H1 (cell line): Measurements from ENCODE around the gene SEPTIN1. TPM values are rescaled to one million over a fixed set of nuclear protein-coding genes. Genes with fewer than 3 reads are reported as not detected.

Experiments used
- EGR1 ChIP-seq: IDR thresholded peaks from 2 replicates; pipeline ENCODE4 v1.6.1; 2011; ENCODE audit warnings: low read depth, low read length, borderline replicate concordance
- EP300 ChIP-seq, 2 experiments: IDR thresholded peaks; 1 replicate in 1 of 2; 2 replicates in 1 of 2; pipeline ENCODE4 v1.6.1; 2011 to 2012; ENCODE audit warnings: low read depth in 2 of 2, low read length in 2 of 2, mild to moderate bottlenecking in 2 of 2, borderline replicate concordance in 1 of 2, inconsistent platforms in 1 of 2, moderate library complexity in 1 of 2
- FOSL1 ChIP-seq: IDR thresholded peaks from 2 replicates; pipeline ENCODE4 v1.6.1; 2011; ENCODE audit warnings: mild to moderate bottlenecking, low read depth, low read length, moderate library complexity; ENCODE audit not compliant: insufficient read depth
- HDAC2 ChIP-seq, 2 experiments: fragments of 300-600 bp in 1 of 2; sonication (generic) in 1 of 2; IDR thresholded peaks; 2 replicates each; pipeline ENCODE4 v1.6.1; 2011 to 2012; ENCODE audit warnings: low read depth in 2 of 2, low read length in 2 of 2, mild to moderate bottlenecking in 2 of 2, moderate library complexity in 2 of 2, borderline replicate concordance in 1 of 2, inconsistent platforms in 1 of 2
- KDM5A ChIP-seq: fragments of 200-600 bp; IDR thresholded peaks from 2 replicates; pipeline ENCODE4 v1.7.1; 2012; ENCODE audit warnings: mild to moderate bottlenecking, low read length, inconsistent platforms, mixed read lengths
- PHF8 ChIP-seq: fragments of 200-600 bp; sonication (generic); conservative IDR thresholded peaks from 2 replicates; pipeline ENCODE4 v1.7.1; 2012; ENCODE audit warnings: low read depth, mild to moderate bottlenecking, inconsistent platforms, low read length, moderate library complexity
- ZNF274 ChIP-seq: IDR thresholded peaks from 2 replicates; pipeline ENCODE4 v1.7.0; 2012; ENCODE audit warnings: low read length, borderline replicate concordance; ENCODE audit errors: extremely low read depth
- polyA plus RNA-seq, 7 experiments: library from polyadenylated mRNA; depleted of rRNA in 3 of 7; stranded (reverse) in 5 of 7; unstranded in 2 of 7; fragments of >200 nt in 5 of 7; fragments of 200-250 nt in 2 of 7; gene quantifications; 1 replicate in 5 of 7; 2 replicates in 1 of 7; 4 replicates in 1 of 7; pipeline versions ENCODE4 v1.2.1 to v1.2.3, GENCODE V29; 2011 to 2013; ENCODE audit warnings: missing spikeins in 2 of 7, mixed read lengths in 2 of 7
- total RNA-seq: library from RNA; stranded (reverse); fragmentation: NEBNext Ultra II Directional; extraction: Animal tissue kit (Norgen Biotek cat#: 25700); gene quantifications from 2 replicates; pipeline ENCODE4 v1.2.1, GENCODE V29; 2021
- TF ChIP-seq, protein P1 (sequence below): IDR thresholded peaks from 2 replicates; pipeline ENCODE4 v1.6.1; 2011; ENCODE audit warnings: low read length, improper control_type of control experiment

The SEPTIN1 gene
- total and polyA plus RNA-seq, 2 of the 8 experiments (the other 6 are each of a cell fraction or from before 2014, with no cell fraction given): 0.24 to 1.4 TPM

DNA sequence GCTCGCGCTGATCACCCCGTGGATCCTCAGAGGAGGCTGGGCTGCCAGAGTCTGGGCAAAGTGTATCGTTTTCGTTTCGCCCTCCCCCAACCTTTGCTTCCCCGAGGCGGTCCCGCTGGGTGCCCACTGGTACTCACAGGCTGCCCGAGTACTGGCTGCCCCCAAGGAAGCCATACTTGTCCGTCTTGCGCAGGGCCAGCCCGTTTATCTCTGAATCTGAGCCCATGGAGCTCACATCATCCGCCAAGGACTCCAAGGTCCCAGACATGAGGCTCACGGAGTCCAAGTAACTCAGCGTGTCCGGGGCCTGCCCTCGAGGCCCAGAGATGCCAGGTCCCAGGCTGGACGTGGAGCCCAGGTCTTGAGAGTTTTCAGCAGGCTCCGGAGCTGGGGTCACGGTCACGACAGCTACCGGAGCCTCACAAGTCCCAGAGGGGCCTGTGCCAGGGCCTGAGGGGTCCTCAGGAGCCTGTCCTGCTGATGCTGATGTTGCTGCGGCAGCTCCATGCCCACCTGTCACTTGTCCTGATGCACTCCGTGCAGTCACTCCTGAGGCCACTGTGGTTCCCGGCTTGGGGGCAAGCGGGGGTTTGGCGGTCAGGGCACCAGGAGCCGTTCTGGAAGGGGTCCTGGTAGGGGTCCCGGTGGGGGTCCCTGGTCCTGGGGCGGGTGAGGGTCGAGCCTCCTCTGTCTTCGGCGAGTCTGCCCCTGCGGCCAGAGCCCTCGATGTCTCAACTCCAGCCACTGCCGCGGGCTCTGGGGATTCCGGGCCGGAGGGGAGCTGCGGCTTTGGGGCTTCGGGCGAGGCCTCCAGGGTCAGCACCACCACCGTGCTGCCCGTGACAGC is 13.0 kb downstream of the SEPTIN1 start (continued):
- TF ChIP-seq, protein P1, sequence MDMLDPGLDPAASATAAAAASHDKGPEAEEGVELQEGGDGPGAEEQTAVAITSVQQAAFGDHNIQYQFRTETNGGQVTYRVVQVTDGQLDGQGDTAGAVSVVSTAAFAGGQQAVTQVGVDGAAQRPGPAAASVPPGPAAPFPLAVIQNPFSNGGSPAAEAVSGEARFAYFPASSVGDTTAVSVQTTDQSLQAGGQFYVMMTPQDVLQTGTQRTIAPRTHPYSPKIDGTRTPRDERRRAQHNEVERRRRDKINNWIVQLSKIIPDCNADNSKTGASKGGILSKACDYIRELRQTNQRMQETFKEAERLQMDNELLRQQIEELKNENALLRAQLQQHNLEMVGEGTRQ: no peak
- TF ChIP-seq KDM5A (no peak), EGR1 (no peak), EP300 (IDR thresholded peaks at IDR 0.05; ENCODE audit: borderline replicate concordance in 1 of 2, low read depth in 2 of 2, low read length in 2 of 2) (no peak), ZNF274 (no peak), PHF8 (no peak), FOSL1 (no peak), HDAC2 (IDR thresholded peaks at IDR 0.05; ENCODE audit: borderline replicate concordance in 1 of 2, low read depth in 2 of 2, low read length in 2 of 2) (no peak)
